Activated CD4-positive, alpha-beta T cell treated with anti-CD3 and anti-CD28 coated beads for 1 hour (primary cell): Measurements from ENCODE around the gene CX3CR1.
A peak's percentile ranks its signal among the peaks of the same experiment; 100 is the strongest.
"Not testable (repeated sequence)": the region's sequence is repeated elsewhere in the genome, so short reads cannot be mapped to it uniquely, and the experiment has no call there.

ENCODE experiments used
- DNase-seq: peaks from one replicate; pipeline ENCODE4 v3.0.0-alpha.2; 2020

The CX3CR1 gene

GRCh38 chr3:39279745-39280517 is at the start of gene CX3CR1:
Gene CX3CR1, minus strand, starts transcription at chr3:39280036. Its CDS starts 13,527 bp downstream, at chr3:39266509.
- DNase-seq: no peak

- no peak for DNase-seq
Observed at GRCh38 chr3:39329493-39329892, 49.7 kb upstream of the CX3CR1 start, which contains the start of gene CCR8. Gene CCR8, plus strand, starts transcription at chr3:39329709. Its CDS starts 2,623 bp downstream, at chr3:39332332.

- DNase-seq: no peak
Observed at GRCh38 chr3:39327746-39328349, 48.0 kb upstream of the CX3CR1 start.

GRCh38 chr3:39327053-39327745 is 47.4 kb upstream of the CX3CR1 start:
- DNase-seq: no peak

GRCh38 chr3:39325236-39325635 is 45.4 kb upstream of the CX3CR1 start:
- DNase-seq: no peak

GRCh38 chr3:39323494-39323893 is 43.7 kb upstream of the CX3CR1 start:
- DNase-seq: no peak

- no peak for DNase-seq
Observed at GRCh38 chr3:39322936-39323335, 43.1 kb upstream of the CX3CR1 start.

- DNase-seq: not testable (repeated sequence)
Observed at GRCh38 chr3:39322209-39322715, 42.4 kb upstream of the CX3CR1 start.

GRCh38 chr3:39321574-39321983 is 41.7 kb upstream of the CX3CR1 start:
- not testable (repeated sequence) for DNase-seq

GRCh38 chr3:39319249-39319648 is 39.4 kb upstream of the CX3CR1 start:
- DNase-seq: no peak

- DNase-seq: no peak
Observed at GRCh38 chr3:39318301-39318700, 38.5 kb upstream of the CX3CR1 start.

GRCh38 chr3:39317571-39318169 is 37.8 kb upstream of the CX3CR1 start:
- no peak for DNase-seq

GRCh38 chr3:39315420-39315819 is 35.6 kb upstream of the CX3CR1 start:
- DNase-seq: no peak

GRCh38 chr3:39313289-39313688 is 33.5 kb upstream of the CX3CR1 start:
- no peak for DNase-seq

- no peak for DNase-seq
Observed at GRCh38 chr3:39302178-39302577, 22.3 kb upstream of the CX3CR1 start.

- DNase-seq: no peak
Observed at GRCh38 chr3:39299279-39299678, 19.4 kb upstream of the CX3CR1 start.

- DNase-seq: no peak
Observed at GRCh38 chr3:39296197-39297077, 16.6 kb upstream of the CX3CR1 start.

GRCh38 chr3:39295184-39295775 is 15.4 kb upstream of the CX3CR1 start:
- no peak for DNase-seq

GRCh38 chr3:39294446-39295183 is 14.8 kb upstream of the CX3CR1 start:
- no peak for DNase-seq

GRCh38 chr3:39292961-39293360 is 13.1 kb upstream of the CX3CR1 start:
- DNase-seq: no peak

- DNase-seq: peak; percentile 62
Observed at GRCh38 chr3:39291903-39292329, 12.1 kb upstream of the CX3CR1 start.
